ENCODE measurements around the gene TK1.

TK1 gene

GRCh38 chr17:78197147-78197832 is 10.4 kb upstream of the TK1 start:
- H3K27ac ChIP-seq: peak overlapping the region; percentile 30
- DNase-seq (ENCODE audit: low spot score): no peak
- no peak for TF ChIP-seq CTCF (conservative IDR thresholded peaks at IDR 0.05; ENCODE audit: low read depth)
- ChIA-PET POLR2A (ENCODE audit: low non-redundant PET) (interaction anchor here (0.6 kb wide), 1 partner anchor 1998 kb away, joined by 4 read pairs; no protein-coding TSS in a partner anchor), CTCF (interaction anchor here (1.3 kb wide), 1 partner anchor 54 kb away, joined by 3 read pairs; no protein-coding TSS in a partner anchor)

- no peak for DNase-seq (ENCODE audit: low spot score)
- TF ChIP-seq CTCF (conservative IDR thresholded peaks at IDR 0.05; ENCODE audit: low read depth): no peak
- ChIA-PET POLR2A (ENCODE audit: low non-redundant PET) (no interaction called here), CTCF (interaction anchor here (0.6 to 1.3 kb wide), 2 partner anchors 54 to 1881 kb away, joined by 3 read pairs; no protein-coding TSS in a partner anchor)
- H3K27ac ChIP-seq: peak overlapping the region; percentile 30
These were observed 9.9 kb upstream of the TK1 start for GRCh38 chr17:78196716-78197115.

- DNase-seq (ENCODE audit: low spot score): no peak
- H3K27ac ChIP-seq: peak overlapping the region; percentile 81
- ChIA-PET CTCF (interaction anchor here (0.5 to 1.5 kb wide), 11 partner anchors 10 to 236 kb away, joined by 3 to 6 read pairs (median 4); no protein-coding TSS in a partner anchor), POLR2A (ENCODE audit: low non-redundant PET) (no interaction called here)
- TF ChIP-seq CTCF (conservative IDR thresholded peaks at IDR 0.05; ENCODE audit: low read depth): no peak
These were observed 716 bp downstream of the TK1 start for GRCh38 chr17:78185981-78186691.

GRCh38 chr17:78184868-78185267 is 2.0 kb downstream of the TK1 start:
- no peak for DNase-seq (ENCODE audit: low spot score)
- ChIA-PET POLR2A (ENCODE audit: low non-redundant PET) (no interaction called here), CTCF (interaction anchor here (0.7 kb wide), 1 partner anchor 60 kb away, joined by 3 read pairs; no protein-coding TSS in a partner anchor)

GRCh38 chr17:78184351-78184750 is 2.5 kb downstream of the TK1 start:
- CTCF ChIA-PET: interaction anchor here (0.7 to 1.9 kb wide), 2 partner anchors 60 to 99 kb away, joined by 3 to 4 read pairs; no protein-coding TSS in a partner anchor
- peak overlapping the region; percentile 81 for H3K27ac ChIP-seq
- POLR2A ChIA-PET (ENCODE audit: low non-redundant PET): no interaction called here
- no peak for DNase-seq (ENCODE audit: low spot score)
- no peak for TF ChIP-seq CTCF (conservative IDR thresholded peaks at IDR 0.05; ENCODE audit: low read depth)

More at GRCh38 chr17:78184868-78185267, 2.0 kb downstream of the TK1 start:
- no peak for TF ChIP-seq CTCF (conservative IDR thresholded peaks at IDR 0.05; ENCODE audit: low read depth)
- H3K27ac ChIP-seq: peak overlapping the region; percentile 81

GRCh38 chr17:78183916-78184315 is 2.9 kb downstream of the TK1 start:
- CTCF ChIA-PET: interaction anchor here (0.7 to 1.9 kb wide), 2 partner anchors 59 to 99 kb away, joined by 3 to 4 read pairs; no protein-coding TSS in a partner anchor
- H3K27ac ChIP-seq: peak overlapping the region; percentile 81
- POLR2A ChIA-PET (ENCODE audit: low non-redundant PET): no interaction called here

More at GRCh38 chr17:78183916-78184315, 2.9 kb downstream of the TK1 start:
- TF ChIP-seq CTCF (conservative IDR thresholded peaks at IDR 0.05; ENCODE audit: low read depth): no peak
- no peak for DNase-seq (ENCODE audit: low spot score)

All from RWPE1 (cell line).